ENCODE results near the gene HOXB4. TPM values are rescaled to one million over a fixed set of nuclear protein-coding genes. Genes with fewer than 3 reads are reported as not detected.

HOXB4 gene
- total RNA-seq, 1 experiment from 2014 or later: 0.21 TPM

DNA sequence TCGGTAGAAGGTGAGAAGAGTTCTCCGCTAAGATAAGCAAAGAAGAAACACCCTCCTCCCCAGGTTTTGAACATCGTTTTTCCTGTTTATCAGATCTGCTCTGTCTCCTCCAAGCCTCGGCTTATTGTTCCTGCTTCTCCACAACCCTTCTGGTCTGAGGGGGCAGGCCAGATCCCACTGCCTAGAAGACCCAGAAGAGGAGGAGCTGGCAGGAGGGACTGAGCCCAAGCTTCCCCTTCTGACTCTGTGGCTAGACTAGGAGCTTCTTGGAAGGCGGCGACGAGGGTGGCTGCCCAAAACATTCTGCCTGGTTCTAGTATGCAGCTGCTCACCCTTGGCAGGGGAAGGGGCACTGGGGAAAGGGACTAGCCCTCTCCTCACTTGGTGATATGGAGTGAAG is 20.6 kb upstream of the HOXB4 start:
- TF ChIP-seq, protein P1, sequence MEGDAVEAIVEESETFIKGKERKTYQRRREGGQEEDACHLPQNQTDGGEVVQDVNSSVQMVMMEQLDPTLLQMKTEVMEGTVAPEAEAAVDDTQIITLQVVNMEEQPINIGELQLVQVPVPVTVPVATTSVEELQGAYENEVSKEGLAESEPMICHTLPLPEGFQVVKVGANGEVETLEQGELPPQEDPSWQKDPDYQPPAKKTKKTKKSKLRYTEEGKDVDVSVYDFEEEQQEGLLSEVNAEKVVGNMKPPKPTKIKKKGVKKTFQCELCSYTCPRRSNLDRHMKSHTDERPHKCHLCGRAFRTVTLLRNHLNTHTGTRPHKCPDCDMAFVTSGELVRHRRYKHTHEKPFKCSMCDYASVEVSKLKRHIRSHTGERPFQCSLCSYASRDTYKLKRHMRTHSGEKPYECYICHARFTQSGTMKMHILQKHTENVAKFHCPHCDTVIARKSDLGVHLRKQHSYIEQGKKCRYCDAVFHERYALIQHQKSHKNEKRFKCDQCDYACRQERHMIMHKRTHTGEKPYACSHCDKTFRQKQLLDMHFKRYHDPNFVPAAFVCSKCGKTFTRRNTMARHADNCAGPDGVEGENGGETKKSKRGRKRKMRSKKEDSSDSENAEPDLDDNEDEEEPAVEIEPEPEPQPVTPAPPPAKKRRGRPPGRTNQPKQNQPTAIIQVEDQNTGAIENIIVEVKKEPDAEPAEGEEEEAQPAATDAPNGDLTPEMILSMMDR (IDR thresholded peaks at IDR 0.05; ENCODE audit: unreplicated experiment): no peak
- Mint-ChIP-seq H3K9me3 (ENCODE audit: unreplicated experiment) (no peaks in the 10 kb centered on the region), H3K36me3 (ENCODE audit: insufficient read depth, unreplicated experiment) (no peaks in the 10 kb centered on the region), H3K27ac (ENCODE audit: low read depth, unreplicated experiment) (no peak overlapping the region), H3K27me3 (ENCODE audit: insufficient read depth, unreplicated experiment) (peaks cover 62% of the 10 kb centered on the region), H3K4me3 (ENCODE audit: unreplicated experiment) (no peak overlapping the region), H3K4me1 (ENCODE audit: insufficient read depth, unreplicated experiment) (no peaks in the 10 kb centered on the region)
- ChIA-PET POLR2A (no interaction called here), CTCF (interaction anchor here (0.5 to 0.7 kb wide), 2 partner anchors 419 to 502 kb away, joined by 3 to 4 read pairs; no protein-coding TSS in a partner anchor)
- DNase-seq (ENCODE audit: unreplicated experiment): no peak
- BruUV-seq (replicated peaks): no TSS peak
- intact Hi-C loops (cut with micrococcal nuclease): no loop called here

DNA sequence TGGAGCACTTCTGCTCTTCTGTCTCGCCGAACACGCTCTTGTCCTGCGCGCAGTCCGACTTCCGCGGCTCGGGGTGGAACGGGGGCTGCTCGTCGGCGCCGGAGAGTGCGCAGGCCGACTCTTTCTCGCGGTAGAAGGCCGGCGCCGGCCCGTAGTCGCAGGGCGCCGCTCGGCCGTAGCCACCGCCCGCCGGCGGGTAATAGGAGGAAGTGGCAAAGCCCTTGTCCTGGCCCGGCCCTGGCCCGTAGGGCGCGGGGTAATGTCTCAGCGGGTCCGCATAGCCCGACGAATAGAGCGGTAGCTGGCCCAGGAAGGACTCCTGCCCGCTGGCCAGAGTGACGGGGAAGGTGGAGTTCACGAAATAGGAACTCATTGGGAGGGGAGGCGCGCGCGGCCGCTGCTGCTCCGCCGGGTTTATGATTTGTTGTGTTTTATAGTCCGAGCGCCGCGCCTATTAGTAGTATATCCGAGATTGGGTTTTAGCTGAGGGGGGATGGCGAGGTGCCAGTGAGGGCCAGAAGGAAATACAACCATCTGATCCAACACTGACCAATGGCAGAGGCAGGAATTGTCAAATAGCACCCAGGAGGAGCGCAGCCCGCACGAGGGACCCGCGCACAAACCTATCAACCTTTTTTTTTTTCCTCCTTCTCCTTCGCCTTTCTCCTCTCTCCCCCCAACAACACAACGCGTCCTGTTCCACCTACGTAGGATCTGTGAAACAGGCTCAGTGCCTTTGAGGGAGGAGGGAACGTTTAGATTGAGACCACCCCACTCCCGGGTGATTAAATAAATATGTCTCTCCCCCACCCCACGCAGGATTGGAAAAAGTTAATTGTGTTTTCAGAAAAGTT is 19.9 kb upstream of the HOXB4 start:
- peak; percentile 38 for DNase-seq (ENCODE audit: unreplicated experiment)
- intact Hi-C loops (cut with micrococcal nuclease): no loop called here
- ChIA-PET POLR2A (no interaction called here), CTCF (interaction anchor here (0.5 to 0.7 kb wide), 2 partner anchors 418 to 501 kb away, joined by 3 to 4 read pairs; no protein-coding TSS in a partner anchor)
- TF ChIP-seq, protein P1 (IDR thresholded peaks at IDR 0.05; ENCODE audit: unreplicated experiment): no peak
- H3K4me3 Mint-ChIP-seq (ENCODE audit: unreplicated experiment): peak overlapping the region; percentile 66
- BruUV-seq (replicated peaks): no TSS peak
- H3K36me3 Mint-ChIP-seq (ENCODE audit: insufficient read depth, unreplicated experiment): no peaks in the 10 kb centered on the region
- H3K27me3 Mint-ChIP-seq (ENCODE audit: insufficient read depth, unreplicated experiment): peaks cover 57% of the 10 kb centered on the region
- H3K27ac Mint-ChIP-seq (ENCODE audit: low read depth, unreplicated experiment): peak overlapping the region; percentile 46
- H3K4me1 Mint-ChIP-seq (ENCODE audit: insufficient read depth, unreplicated experiment): no peaks in the 10 kb centered on the region
- no peaks in the 10 kb centered on the region for H3K9me3 Mint-ChIP-seq (ENCODE audit: unreplicated experiment)

DNA sequence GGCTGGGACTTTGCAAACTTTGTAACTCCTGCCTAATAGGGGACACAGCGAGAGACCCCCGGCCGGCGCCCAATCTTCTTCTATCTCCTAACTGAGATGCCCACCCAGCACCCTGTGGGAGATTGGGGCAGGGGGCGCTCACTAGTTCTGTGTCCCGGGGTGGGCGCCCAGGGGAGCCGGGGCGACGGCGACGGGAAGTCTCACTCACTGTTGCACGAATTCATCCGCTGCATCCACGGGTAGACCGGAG is 19.3 kb upstream of the HOXB4 start:
- H3K9me3 Mint-ChIP-seq (ENCODE audit: unreplicated experiment): no peaks in the 10 kb centered on the region
- H3K27ac Mint-ChIP-seq (ENCODE audit: low read depth, unreplicated experiment): peak overlapping the region; percentile 46
- intact Hi-C loops (cut with micrococcal nuclease): no loop called here
- peaks cover 56% of the 10 kb centered on the region for H3K27me3 Mint-ChIP-seq (ENCODE audit: insufficient read depth, unreplicated experiment)
- no peak for DNase-seq (ENCODE audit: unreplicated experiment)
- no TSS peak for BruUV-seq (replicated peaks)
- CTCF ChIA-PET: interaction anchor here (0.7 kb wide), 1 partner anchor 205 kb away, joined by 3 read pairs; no protein-coding TSS in a partner anchor
- TF ChIP-seq, protein P1 (IDR thresholded peaks at IDR 0.05; ENCODE audit: unreplicated experiment): no peak
- no peaks in the 10 kb centered on the region for H3K36me3 Mint-ChIP-seq (ENCODE audit: insufficient read depth, unreplicated experiment)
- POLR2A ChIA-PET: no interaction called here
- H3K4me3 Mint-ChIP-seq (ENCODE audit: unreplicated experiment): peak overlapping the region; percentile 66
- H3K4me1 Mint-ChIP-seq (ENCODE audit: insufficient read depth, unreplicated experiment): no peaks in the 10 kb centered on the region

DNA sequence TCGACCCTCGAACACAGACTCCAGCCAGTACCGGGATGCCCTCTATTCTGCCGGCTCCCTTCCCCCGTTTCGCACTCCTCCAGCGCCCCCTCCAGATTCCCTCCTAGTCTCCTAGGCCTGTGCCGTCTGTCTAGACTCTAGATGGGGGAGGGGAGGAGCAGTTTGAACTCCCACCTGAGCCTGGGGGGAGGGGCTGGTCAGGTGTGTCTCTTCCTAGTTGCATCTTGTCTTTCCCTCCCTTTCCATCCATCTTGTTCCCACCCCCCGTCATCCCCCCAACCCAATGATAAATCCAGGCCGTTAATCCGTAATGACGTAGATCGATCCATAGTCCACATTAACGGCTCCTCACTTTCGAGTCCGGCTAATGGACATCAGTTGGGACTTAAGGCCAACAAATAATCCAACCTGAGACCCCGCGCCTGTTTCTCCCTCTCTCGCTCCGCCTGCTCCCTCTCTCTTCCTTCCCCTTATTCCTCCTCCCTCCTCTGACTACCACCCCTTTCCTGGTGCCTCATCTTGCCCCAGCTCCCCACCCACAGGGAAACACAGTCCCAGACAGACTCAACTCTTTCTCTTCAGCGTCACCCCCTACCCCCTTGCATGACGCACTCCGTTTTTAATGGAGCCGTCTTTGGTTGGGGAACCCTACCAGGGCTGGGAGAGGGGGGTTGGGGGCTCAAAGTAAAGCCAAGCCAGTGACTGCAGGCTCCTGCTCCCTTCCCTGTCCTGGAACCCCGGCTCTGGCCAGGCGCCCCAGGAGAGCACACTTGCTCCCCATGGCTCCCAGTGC is 18.8 kb upstream of the HOXB4 start:
- Mint-ChIP-seq H3K27me3 (ENCODE audit: insufficient read depth, unreplicated experiment) (peaks cover 50% of the 10 kb centered on the region), H3K27ac (ENCODE audit: low read depth, unreplicated experiment) (peak overlapping the region; percentile 46), H3K36me3 (ENCODE audit: insufficient read depth, unreplicated experiment) (no peaks in the 10 kb centered on the region), H3K4me1 (ENCODE audit: insufficient read depth, unreplicated experiment) (no peaks in the 10 kb centered on the region), H3K4me3 (ENCODE audit: unreplicated experiment) (peak overlapping the region; percentile 66), H3K9me3 (ENCODE audit: unreplicated experiment) (no peaks in the 10 kb centered on the region)
- no peak for DNase-seq (ENCODE audit: unreplicated experiment)
- intact Hi-C loops (cut with micrococcal nuclease): no loop called here
- ChIA-PET POLR2A (no interaction called here), CTCF (interaction anchor here (0.7 to 0.8 kb wide), 2 partner anchors 118 to 205 kb away, joined by 3 to 4 read pairs; no protein-coding TSS in a partner anchor)
- TF ChIP-seq, protein P1 (IDR thresholded peaks at IDR 0.05; ENCODE audit: unreplicated experiment): no peak
- no TSS peak for BruUV-seq (replicated peaks)
